SKM-1 (cell line): ENCODE results near the gene WDFY4.

Experiments used
- DNase-seq: peaks from one replicate; lab custom pipeline; 2025; ENCODE audit not compliant: unreplicated experiment; lab: John Stamatoyannopoulos, UW

Gene WDFY4

DNA sequence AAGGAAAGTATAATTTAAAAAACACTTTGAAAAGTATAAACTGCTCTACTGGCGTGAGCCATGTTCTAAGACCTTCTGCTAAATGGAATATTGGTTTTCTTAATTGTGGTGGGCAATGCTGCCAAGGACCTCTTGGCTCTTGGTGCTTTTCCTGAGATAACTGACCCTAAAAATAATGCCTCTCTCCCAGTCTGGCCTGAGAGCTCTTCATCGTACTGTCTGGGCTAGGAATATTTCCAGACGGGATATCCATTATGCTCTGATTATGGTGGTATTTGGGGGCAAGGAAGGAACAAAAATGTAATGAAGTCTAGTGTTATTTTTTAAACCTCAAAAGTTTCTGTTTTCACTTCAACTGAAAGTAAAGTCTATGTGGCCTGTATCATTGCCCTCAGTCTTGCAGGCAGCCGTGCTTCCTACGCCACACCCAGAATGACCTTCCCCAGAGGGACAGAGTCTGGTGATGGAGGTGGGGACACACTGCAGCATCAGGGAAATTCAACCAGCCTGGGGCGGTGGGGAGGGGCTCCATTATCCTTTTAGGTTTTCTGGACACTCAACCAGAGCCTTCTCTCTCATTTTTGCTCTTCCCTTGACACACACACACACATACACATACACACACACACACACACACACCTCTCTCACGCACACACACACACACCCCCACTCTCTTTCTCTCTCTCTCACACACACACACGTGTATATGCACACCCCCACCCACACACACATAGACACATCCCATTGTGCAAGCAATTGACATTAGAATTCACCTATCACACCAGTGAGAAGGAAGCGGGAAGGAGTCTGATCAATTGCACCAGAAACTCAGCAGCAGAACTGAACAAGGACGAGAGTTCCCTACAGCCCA lies 155.4 kb downstream of the WDFY4 start:
- no peak for DNase-seq

GRCh38 chr10:48842231-48842630 lies 157.6 kb downstream of the WDFY4 start:
- no peak for DNase-seq

DNA sequence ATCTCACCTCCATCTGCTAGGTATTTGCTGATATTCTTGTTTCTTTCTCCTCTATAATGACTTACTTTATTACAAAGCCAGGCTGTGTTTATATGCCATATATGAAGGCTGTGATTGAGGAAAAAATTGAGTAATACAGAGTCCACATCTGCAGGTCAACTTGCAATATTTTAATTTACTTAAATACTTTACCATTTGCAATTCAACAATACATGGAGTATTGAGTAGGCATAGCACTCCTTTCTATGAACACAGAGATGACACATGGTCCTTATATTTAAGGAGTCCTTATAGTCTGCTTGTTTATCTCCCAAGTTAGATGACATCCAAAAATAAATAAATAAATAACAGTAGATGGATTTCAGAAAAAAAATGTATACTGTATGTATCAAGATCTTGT lies 158.5 kb downstream of the WDFY4 start:
- DNase-seq = no peak

- DNase-seq = no peak
Measured at GRCh38 chr10:48844616-48845015, 159.9 kb downstream of the WDFY4 start.

- no peak for DNase-seq
Measured at GRCh38 chr10:48845512-48845911, 160.8 kb downstream of the WDFY4 start.

DNA sequence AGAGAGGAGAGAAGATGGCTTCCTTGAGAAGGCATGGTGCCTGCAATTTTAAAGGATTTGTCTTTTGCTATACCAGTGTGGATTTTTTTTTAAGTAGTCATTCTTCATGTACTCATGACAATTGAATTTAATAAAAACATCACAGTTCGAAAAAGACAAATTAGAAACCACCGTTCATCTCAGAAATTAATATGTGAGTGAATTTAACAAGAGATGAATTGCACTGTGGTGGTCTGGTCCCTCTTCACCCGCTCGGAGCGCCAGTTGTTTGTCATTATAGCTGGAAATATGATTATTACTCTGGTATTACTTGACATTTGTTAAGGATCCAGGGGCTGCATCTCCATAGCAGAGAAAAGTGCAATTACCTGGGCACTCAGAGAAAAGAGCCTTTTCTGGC lies 163.0 kb downstream of the WDFY4 start:
- no peak for DNase-seq

DNA sequence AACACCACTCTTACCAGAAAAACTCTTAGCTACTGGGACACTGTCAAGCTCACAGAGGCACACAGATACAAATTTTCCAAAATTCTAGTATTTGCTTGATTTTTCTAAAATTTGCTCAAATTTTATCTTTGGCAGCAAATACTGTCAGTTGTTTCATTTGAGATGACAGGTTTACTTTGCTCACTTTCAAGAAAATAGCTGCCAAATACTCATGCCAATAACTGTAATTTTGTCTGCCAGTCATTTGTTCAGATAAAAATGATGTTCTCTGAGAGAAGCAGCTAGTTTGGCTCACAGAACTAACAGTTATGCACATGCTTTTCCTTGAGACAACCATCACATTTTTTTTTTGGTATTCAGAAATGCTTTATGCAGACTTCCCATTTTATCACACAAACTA lies 172.2 kb downstream of the WDFY4 start:
- DNase-seq = no peak

DNA sequence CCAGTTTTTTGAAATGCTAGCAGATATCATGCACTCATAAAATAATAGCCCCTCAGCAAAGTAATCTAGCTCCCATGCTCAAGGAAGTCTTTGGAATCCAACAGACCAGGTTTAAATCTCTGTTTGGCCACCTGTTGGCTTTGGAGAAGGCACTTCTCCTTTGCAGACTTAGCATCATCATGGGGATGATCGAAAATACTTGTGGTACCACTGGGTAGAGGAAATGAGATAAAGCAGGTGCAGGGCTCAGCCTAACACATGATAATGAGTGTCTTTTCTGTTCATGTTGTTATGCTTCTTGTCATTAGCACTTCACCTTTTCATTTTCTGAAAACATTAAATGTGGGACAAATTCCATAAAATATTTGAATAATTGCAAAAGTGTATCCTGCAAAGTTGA lies 187.6 kb downstream of the WDFY4 start:
- DNase-seq = no peak

DNA sequence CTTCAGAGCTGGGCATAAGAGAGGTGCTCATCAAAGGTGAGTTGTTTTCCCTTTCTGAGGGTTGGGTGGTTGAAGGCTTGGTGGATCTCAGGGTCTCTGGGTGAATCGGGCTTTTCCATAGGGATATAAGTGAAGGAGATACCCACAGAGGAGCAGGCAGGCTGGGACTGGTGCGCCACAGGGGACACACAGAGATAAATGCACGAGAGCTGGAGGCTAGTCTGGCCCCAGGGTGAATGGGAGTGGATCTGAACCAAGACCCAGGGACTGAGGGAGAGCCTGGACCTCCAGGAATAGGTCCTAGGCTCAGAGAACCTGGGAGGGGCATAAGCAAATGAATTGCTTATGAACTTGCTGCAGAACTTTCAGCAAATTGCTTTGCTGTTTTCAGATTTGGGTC lies 193.4 kb downstream of the WDFY4 start:
- no peak for DNase-seq

- DNase-seq = no peak
Measured at GRCh38 chr10:48879451-48879850, 194.8 kb downstream of the WDFY4 start.

GRCh38 chr10:48880016-48880705 lies 195.5 kb downstream of the WDFY4 start:
- no peak for DNase-seq

- no peak for DNase-seq
Measured at GRCh38 chr10:48881937-48882336, 197.3 kb downstream of the WDFY4 start.

DNA sequence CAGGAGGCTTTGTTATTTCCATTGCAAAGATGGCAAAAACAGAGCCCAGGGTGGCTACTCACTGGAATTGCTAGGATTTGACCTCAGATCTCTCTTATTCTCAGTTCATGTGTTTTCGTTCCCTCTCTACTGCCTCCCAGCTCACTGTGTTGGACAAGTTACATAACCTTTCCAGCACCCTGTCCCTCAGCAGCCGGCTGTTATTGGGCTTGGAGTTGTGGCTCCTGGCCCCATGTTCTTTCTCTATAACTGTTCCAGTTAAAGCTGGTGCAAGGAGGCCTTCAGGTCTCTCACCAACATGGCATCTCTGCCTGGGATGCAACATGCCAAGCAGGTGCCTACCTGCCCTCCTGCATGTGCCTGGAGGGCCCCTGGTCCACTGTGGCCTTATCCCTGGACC lies 198.2 kb downstream of the WDFY4 start:
- DNase-seq = no peak

GRCh38 chr10:48883701-48884100 lies 199.0 kb downstream of the WDFY4 start:
- no peak for DNase-seq

DNA sequence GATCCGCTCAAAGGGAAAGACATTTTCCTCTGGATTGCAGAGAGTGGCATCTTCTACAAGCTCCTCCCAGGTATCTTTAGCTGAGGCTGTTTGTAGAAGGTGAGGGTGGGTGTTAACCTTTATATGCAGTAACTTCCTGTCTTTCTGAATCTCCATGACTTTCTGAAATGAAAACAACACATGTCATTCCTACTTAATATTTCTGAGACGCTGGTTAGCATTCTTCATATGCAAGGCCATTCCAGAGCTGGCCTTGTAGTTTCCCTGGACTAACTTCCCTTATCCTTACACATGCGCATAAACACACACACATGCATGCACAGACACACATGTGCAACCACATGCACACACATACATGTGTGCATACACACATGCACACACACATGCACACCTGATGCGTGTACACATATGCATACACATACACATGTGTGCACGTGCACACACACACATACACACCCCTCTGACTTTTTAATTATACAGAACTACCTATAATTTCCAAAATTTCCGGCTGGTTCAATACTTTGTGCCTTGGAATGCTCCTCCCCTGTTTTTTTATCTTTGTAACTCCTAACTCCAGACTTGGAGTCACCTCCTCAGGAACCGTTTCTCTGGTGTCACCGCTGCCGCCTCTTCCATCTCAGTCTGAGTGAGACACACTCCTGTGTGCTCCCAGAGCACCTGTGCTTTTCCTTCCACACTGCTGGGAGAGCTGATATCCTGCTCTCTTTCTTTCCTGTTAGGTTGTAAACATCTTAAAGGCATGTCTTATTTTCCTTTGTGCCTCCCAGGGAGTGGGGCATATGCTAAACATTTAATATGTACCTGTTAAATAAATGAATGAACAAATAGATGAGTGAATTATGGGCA lies 199.7 kb downstream of the WDFY4 start:
- no peak for DNase-seq

DNA sequence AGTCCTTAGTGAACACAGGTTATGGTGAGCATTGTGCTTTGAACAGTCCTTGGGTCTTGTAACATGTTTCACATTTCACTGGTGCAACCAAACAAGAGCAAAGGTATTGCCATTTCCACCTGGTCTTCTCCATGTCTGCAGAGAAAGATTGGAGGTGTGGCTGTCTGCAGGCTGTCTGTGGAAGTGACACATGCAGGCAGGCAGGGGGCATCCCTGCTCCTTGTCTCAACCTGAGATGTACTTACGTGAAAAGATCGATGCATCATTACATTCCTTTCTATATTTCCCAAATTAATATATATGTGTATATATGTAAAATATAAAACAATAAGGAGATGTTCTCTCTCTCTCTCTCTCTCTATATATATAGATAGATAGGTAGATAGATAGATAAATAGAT lies 200.7 kb downstream of the WDFY4 start:
- no peak for DNase-seq

- DNase-seq = no peak
Measured at GRCh38 chr10:48887982-48888381, 203.3 kb downstream of the WDFY4 start.

DNA sequence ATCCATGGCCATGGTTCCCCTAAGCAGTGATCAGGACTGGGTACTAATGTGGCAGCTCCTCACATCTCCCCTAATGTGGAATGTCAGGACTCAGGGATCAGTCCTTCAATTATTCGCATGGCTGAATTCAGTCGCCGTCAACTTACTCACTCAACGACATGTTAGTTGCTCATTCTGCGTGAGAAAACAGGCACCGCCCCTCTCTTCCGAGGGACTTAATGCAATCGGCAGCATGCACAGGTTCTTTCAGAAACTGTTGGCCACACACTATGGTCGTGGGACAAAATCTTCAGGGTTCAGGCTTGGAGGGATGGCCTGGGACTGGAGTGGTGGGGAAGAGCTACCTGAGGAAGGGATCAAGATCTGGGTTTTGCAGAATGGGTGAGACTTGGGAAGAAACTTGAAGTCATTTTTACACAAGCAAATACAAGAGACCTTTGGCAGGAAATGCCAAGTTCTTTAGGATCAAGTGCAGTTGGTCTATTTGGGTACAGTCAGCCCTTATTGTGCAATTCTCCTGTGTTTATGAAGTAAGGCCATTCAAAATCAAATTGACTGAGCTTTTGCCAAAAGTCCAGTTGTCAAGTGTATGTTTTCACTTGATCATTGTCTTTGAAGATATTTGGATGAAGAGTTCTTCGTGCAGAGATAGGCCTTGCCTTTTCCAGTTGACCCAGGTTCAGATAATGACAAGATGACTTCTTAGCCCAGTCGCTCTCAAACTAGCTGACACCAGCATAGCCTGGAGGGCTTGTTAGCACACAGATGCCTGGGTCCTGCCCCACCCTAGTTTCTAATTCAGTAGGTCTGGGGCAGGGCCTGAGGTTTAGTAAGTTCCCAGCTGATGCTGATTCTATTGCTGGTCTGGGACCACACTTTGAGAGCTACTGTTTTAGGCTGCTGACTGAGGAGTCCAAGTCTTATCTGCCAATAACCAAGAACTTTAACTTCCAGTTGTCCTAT lies 206.5 kb downstream of the WDFY4 start:
- no peak for DNase-seq

- DNase-seq = no peak
Measured at GRCh38 chr10:48894911-48895802, 210.5 kb downstream of the WDFY4 start.
